ENCODE measurements around the gene IGFBP2.

DNA sequence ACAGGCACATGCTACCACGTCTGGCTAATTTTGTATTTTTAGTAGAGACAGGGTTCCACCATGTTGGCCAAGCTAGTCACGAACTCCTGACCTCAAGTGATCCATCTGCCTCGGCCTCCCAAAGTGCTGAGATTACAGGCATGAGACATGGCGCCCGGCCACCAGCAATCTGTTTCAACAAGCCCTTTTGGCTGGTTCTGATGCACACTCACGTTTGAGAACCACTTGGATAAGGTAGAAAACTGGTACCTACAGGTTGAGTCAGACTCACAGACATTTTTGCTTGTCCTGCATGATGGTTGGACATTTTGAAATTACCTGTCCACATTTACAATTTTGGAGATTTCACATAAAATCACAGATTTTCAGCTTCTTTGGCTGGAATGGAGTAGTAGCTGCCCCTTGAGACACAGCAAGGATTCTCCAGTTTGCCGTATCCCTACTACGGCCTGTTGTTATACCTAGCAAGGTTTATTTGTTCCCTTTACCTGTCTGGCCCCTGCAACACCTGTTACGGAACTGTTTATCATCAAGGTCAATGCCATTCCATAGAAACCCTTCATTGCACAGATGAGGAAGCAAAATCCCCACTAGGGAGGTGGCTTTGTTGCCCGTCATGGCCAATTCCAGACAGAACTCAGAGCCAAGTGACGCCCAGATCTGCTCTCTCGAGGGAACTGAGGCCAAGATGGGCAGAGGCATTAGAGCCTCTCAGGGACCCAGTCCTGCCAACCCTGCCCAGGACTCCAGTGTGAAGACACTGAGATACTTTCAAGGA, 31.4 kb upstream of the IGFBP2 start:
- no peak for TF ChIP-seq EZH2 (IDR thresholded peaks at IDR 0.05; ENCODE audit: low read length)
- TF ChIP-seq, protein P1, sequence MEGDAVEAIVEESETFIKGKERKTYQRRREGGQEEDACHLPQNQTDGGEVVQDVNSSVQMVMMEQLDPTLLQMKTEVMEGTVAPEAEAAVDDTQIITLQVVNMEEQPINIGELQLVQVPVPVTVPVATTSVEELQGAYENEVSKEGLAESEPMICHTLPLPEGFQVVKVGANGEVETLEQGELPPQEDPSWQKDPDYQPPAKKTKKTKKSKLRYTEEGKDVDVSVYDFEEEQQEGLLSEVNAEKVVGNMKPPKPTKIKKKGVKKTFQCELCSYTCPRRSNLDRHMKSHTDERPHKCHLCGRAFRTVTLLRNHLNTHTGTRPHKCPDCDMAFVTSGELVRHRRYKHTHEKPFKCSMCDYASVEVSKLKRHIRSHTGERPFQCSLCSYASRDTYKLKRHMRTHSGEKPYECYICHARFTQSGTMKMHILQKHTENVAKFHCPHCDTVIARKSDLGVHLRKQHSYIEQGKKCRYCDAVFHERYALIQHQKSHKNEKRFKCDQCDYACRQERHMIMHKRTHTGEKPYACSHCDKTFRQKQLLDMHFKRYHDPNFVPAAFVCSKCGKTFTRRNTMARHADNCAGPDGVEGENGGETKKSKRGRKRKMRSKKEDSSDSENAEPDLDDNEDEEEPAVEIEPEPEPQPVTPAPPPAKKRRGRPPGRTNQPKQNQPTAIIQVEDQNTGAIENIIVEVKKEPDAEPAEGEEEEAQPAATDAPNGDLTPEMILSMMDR (optimal IDR thresholded peaks at IDR 0.05 in 1 of 3, IDR thresholded peaks at IDR 0.05 in 1 of 3, conservative IDR thresholded peaks at IDR 0.05 in 1 of 3; ENCODE audit: extremely low read depth in 1 of 3, insufficient read depth in 2 of 3, low read length in 3 of 3): no peak

Measured in keratinocyte (primary cell).